HG03439 (cell line): Measurements from ENCODE around the gene SEC16A.

Experiments
- ATAC-seq: cut with Tn5 transposase; IDR thresholded peaks from one replicate; pipeline ENCODE4 v1.9.1; 2021; ENCODE audit warnings: mild to moderate bottlenecking, moderate library complexity; ENCODE audit not compliant: unreplicated experiment

Gene SEC16A

GRCh38 chr9:136519263-136520052 is 36.6 kb upstream of the SEC16A start:
- ATAC-seq = no peak

- no peak for ATAC-seq
Measured at GRCh38 chr9:136518623-136519022, 35.8 kb upstream of the SEC16A start.

GRCh38 chr9:136517950-136518349 is 35.1 kb upstream of the SEC16A start:
- no peak for ATAC-seq

- no peak for ATAC-seq
Measured at GRCh38 chr9:136517012-136517743, 34.3 kb upstream of the SEC16A start.

GRCh38 chr9:136516191-136516654 is 33.4 kb upstream of the SEC16A start:
- ATAC-seq = no peak

- no peak for ATAC-seq
Measured at GRCh38 chr9:136515276-136515675, 32.4 kb upstream of the SEC16A start.

GRCh38 chr9:136514022-136514714 is 31.3 kb upstream of the SEC16A start:
- ATAC-seq = no peak

GRCh38 chr9:136513191-136513590 is 30.4 kb upstream of the SEC16A start:
- no peak for ATAC-seq

GRCh38 chr9:136512651-136513071 is 29.8 kb upstream of the SEC16A start:
- ATAC-seq = no peak

GRCh38 chr9:136511670-136512592 is 29.1 kb upstream of the SEC16A start:
- ATAC-seq = no peak

GRCh38 chr9:136511144-136511669 is 28.4 kb upstream of the SEC16A start:
- no peak for ATAC-seq

GRCh38 chr9:136510561-136510960 is 27.7 kb upstream of the SEC16A start:
- ATAC-seq = no peak

GRCh38 chr9:136509549-136509948 is 26.7 kb upstream of the SEC16A start:
- no peak for ATAC-seq

GRCh38 chr9:136508729-136509500 is 26.1 kb upstream of the SEC16A start:
- no peak for ATAC-seq

- no peak for ATAC-seq
Measured at GRCh38 chr9:136507992-136508375, 25.1 kb upstream of the SEC16A start.

- ATAC-seq = no peak
Measured at GRCh38 chr9:136507221-136507991, 24.6 kb upstream of the SEC16A start.

- ATAC-seq = no peak
Measured at GRCh38 chr9:136506425-136506824, 23.6 kb upstream of the SEC16A start.
